A204.1 (cell line): ENCODE results near the gene SOX13.

ENCODE experiments used
- FAIRE-seq: peaks from 2 replicates; lab custom pipeline; 2012; peaks lifted over from hg19 to GRCh38; lab: Jason Lieb, UNC

Gene SOX13

GRCh38 chr1:204108312-204109141, 35.6 kb downstream of the SOX13 start:
- FAIRE-seq = no peak

DNA sequence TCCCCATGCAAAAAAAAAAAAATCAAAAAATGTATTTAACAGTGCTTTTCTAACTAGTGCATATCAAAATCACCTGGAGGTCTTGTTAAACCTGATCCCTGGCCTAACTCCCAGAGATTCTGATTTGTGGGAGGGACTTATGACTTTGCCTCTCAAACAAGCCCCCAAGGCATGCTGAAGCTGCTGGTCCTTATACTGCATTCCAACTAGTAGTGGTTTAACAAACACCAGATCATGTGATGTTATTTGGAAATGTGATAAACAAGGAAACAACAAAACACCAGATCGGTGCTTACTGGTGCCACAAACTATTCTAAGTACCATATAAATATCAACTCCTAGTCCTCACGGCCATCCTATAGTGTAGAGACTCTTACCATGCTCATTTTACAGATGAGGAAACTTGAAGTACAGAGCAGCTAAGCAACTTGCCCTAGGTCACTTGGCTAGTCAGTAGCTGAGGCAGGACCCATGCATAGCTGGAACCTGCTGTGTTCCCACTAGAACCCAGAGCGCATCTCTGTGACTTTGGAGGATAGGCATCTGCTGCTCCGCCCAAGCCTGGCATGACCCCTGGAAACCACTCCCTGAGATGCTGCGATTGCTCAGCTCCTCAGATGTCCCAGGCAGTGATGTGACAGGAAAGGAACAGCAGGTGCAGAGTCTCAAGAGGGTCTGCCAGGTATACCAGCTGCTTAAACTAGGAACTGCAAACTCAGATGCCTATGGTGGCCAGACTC, 38.1 kb downstream of the SOX13 start:
- no peak for FAIRE-seq

GRCh38 chr1:204112876-204113730, 40.2 kb downstream of the SOX13 start:
- no peak for FAIRE-seq

DNA sequence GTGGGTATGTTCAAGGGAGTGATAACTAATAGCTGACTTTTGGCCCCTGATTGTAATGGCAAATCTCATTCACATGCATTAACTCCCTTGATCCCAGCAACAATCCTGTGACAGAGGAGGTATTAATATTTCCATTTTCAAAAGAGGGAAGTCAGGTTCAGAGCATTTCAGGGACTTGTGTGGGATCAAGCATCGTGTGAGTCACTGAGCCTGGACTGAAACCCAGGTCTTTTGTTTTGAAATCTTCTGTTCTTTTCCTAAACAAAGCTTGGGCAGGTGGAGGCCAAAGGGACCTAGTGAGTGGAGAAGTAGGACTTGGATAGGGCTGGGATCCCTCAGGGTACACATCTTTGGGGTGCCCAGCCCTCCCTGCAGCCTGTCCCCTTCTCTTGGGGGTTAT, 41.0 kb downstream of the SOX13 start:
- FAIRE-seq = no peak

DNA sequence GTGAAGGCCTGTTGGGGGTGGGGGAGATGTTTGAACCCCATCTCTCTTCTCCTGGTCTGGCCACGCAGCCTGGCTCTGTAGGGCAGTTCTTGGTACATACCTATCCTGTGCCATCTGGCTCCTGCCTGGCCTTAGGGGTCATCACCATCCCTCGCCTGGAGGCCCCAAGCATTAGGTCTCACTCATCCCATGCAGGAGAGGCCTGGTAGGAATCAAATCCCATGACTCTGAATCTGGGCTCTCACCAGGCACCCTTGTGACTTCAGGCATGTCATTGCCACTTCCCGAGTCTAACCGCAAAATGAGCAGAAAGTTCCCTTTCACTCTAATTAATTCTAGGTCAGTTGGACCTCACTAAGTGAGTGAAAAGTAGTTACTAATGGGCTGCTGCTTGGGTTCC, 41.7 kb downstream of the SOX13 start:
- no peak for FAIRE-seq

- no peak for FAIRE-seq
Measured at GRCh38 chr1:204115116-204115515, 42.2 kb downstream of the SOX13 start.

DNA sequence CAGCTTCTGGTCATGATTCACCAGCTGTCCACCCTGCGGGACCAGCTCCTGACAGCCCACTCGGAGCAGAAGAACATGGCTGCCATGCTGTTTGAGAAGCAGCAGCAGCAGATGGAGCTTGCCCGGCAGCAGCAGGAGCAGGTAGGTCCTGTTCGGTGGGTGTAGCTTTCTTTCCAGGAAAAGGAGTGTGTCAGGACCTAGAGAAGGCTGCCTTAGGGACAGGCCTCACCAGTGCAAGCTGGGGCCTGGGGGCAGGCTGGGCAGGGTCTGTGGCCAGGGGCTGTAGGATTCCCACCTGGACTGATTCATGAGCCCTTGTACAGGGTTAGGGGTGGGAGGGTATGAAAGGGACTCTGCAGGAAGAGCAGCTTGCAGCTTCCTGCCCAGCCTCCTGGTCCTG, 43.6 kb downstream of the SOX13 start:
- FAIRE-seq = no peak

- no peak for FAIRE-seq
Measured at GRCh38 chr1:204121840-204122555, 49.1 kb downstream of the SOX13 start.

DNA sequence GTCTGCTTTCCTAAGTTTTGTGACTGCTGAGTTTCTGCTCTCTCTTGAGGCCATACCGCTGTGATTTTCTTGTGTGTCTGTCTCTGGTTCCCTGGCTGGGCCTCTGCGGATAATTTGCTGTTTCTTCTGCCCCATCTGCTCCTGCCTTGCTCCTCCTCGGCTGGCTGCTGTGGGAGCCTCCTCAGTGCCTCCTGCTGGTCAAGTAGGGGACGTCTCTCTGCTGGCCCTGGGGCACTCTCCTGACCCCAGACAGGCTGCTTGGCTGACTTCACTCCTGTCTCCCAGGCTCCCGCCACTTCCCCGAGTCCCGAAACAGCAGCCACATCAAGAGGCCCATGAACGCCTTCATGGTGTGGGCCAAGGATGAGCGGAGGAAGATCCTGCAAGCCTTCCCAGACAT, 50.5 kb downstream of the SOX13 start:
- no peak for FAIRE-seq

DNA sequence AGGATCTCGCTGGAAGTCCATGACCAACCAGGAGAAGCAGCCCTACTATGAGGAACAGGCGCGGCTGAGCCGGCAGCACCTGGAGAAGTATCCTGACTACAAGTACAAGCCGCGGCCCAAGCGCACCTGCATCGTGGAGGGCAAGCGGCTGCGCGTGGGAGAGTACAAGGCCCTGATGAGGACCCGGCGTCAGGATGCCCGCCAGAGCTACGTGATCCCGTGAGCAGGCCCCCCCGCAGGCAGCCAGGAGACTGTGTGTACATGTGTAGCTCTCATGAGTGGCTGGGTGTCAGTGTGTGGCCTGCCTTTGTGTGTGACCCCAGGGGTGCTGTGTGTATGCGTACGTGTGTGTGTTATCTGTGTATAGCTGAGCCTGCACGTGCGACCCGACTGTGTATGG, 51.7 kb downstream of the SOX13 start:
- no peak for FAIRE-seq

DNA sequence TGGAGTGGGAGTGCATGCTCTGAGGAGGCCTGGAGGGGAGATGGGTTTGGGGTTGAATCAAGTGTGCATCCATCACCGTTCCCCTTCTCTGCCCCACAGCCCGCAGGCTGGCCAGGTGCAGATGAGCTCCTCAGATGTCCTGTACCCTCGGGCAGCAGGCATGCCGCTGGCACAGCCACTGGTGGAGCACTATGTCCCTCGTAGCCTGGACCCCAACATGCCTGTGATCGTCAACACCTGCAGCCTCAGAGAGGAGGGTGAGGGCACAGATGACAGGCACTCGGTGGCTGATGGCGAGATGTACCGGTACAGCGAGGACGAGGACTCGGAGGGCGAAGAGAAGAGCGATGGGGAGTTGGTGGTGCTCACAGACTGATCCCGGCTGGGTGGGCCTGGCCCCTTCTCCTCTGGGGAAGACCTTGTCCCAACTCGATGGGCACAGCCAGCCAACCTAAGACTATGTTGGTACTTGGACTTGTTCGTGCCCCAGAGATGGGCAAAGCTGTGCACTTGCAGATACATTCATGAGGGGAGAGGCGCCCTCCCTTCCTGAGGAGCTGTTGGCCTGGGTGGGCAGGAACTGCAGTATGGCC, 52.9 kb downstream of the SOX13 start:
- no peak for FAIRE-seq

DNA sequence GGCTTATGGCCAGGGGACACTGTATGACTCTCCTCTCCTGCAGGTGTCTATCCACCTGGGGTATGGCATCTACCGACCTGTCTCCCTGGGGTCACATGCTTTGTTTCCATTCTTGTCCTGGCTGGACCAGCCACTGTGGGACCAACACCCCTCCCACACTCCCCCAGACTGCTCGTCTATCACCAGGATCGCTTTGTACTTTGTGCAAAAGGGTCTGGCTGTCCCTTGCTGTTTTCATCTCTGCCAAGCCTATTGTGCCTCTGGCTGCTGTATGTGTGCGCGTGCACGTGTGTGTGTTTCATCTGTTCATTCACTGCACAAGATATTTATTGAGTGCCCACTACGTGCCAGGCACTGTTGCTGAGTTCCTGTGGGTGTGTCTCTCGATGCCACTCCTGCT, 53.5 kb downstream of the SOX13 start:
- FAIRE-seq = no peak

DNA sequence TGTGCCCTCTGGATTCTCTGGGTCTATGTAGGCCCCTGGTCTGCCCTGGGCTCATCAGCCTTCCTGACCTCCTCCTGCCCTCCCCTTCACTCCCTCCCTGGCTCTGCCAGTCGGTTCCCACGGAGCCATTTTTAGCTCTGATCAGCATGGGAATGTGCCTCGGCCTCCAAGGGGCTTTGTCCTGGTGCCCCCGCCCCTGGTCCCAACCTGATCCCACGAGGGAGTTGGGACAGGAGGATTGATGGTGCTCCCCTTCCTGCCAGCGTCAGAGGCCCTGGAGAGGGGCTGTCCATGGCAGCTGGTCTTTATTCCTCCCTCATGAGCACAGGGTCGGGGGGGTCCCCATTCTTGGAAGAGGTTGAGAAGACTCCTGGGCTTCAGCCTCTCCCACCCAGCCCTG, 54.0 kb downstream of the SOX13 start:
- no peak for FAIRE-seq

DNA sequence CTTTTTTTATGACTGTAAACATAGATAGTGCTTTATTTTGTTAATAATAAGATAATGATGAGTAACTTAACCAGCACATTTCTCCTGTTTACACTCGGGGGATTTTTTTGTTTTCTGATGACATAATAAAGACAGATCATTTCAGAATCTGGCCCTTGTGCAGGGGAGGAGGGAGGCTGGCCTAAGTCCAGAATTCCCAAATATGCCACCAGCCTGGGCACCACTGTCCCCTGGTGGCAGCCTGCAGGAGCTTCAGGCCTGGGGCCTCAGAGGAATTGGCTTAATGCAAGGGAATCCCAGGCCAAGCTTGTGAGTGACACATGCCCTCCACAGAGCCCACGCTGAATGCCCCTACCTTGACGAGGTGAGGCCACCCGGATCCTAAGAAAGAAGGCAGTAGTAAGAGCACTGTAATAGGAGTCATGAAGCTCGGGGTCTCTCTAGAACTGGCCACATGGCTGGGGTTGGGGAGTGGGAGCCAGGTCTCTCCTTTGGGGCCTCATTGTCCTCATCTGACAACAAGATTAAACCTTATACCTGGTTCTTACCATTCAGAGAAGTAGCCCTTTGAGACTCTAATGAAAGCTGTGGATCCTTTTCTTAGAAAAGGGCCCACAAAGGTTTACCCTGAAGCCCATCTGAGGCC, 54.8 kb downstream of the SOX13 start:
- no peak for FAIRE-seq

- no peak for FAIRE-seq
Measured at GRCh38 chr1:204128464-204128963, 55.6 kb downstream of the SOX13 start.

GRCh38 chr1:204128964-204129896, 56.3 kb downstream of the SOX13 start:
- FAIRE-seq = no peak

DNA sequence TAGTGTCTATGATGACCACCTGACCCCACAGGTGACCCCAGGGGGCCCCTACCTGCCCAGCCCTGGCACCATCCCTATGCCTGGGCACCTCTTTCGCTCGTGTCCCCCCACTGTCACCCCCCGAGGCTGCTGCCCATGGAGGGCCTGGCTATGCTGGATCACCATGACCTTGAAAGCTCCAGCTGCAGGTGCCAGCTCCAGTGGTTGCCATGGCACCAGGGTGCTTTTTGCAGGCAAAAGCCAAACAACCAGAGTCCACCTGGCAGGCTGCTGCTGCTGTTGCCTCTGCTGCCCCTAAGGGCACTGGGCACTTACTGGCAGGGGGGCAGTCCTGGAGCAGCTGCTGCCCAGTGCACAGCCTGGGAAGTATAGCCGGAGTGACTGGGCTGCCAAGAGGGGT, 57.3 kb downstream of the SOX13 start:
- FAIRE-seq = no peak

DNA sequence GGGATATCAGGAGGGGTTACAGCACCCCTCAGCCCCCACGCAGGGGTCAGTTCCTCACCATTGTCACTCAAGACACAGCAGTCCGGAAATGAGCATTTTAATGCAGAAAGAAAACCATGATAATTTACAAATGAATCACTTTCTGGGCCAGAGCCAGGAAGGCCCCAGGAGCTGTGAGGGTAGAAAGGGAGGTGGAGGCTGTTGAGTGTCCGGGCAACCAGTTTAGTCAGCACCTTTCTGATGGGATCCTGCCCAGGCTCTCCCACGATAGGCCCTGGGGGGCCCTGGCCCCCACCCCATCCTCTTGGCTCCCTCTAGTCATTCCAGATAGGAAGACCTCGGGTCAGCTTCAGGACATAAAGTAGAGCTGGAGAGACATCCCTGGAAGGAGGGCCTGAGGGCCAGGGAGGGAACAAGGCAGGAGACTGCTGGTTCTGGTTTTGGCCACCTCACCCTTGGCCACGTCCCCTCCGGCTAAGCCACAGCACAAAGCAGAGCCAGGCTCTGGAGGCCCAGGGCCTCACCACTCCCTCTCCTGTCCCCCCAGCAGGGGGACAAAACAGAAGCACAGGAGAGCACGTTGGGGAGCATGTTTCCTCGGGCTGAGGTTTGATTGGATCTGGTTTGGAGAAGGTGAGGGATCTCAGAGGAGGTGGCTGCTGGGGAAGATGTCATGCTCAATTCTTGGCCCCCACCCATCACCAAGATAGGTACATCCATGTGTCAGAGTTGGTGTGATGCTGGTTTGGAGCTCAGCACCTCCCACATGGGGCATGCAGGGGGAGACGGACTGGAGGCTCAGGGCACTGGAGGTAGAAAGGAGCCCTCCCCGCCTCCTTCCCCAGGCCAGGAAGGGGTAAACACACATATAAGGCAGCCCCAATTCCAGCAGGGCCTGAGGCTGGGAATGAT, 58.3 kb downstream of the SOX13 start:
- no peak for FAIRE-seq

DNA sequence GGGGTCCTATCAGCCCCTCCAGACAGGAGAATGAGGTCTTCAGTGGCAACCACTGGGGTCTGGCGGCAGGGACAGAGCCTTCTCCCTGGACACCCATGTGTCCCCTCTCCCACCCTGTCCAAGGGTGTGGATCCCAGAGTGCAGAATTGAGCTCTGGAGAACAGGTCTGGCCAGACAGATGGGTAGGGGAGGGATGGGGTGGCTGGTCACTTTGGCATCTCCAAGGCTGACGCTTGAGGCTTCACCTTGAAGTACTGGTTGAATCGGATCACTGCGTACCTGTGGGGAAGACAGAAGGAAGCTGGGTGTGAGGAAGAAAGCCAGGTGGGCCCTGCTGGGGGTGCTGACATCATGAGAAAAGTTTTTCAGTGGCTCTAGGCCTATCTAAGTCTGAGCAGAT, 59.1 kb downstream of the SOX13 start:
- no peak for FAIRE-seq
